ENCODE results near the gene SLC22A12. TPM values are rescaled to one million over a fixed set of nuclear protein-coding genes. Genes with fewer than 3 reads are reported as not detected.
"Not testable (repeated sequence)": the region's sequence is repeated elsewhere in the genome, so short reads cannot be mapped to it uniquely, and the experiment has no call there.

SLC22A12 gene
- total RNA-seq, 1 experiment from 2014 or later = not detected

GRCh38 chr11:64594159-64594939, 3.3 kb downstream of the SLC22A12 start:
- ATAC-seq = no peak
- H3K79me2 ChIP-seq (ENCODE audit: low read length) = no peaks in the 10 kb centered on the region
- H3K9me3 ChIP-seq (ENCODE audit: low read length) = no peaks in the 10 kb centered on the region
- H4K20me1 ChIP-seq (ENCODE audit: low read length) = no peaks in the 10 kb centered on the region
- no peaks in the 10 kb centered on the region for H3K27me3 ChIP-seq (ENCODE audit: low read length)
- no peaks in the 10 kb centered on the region for H3K9me2 ChIP-seq (replicated peaks; ENCODE audit: low read length)
- no peak overlapping the region for H2AFZ ChIP-seq (ENCODE audit: low read length)
- intact Hi-C loops (cut with micrococcal nuclease) = no loop called here
- H3K9ac ChIP-seq (ENCODE audit: low read length) = no peak overlapping the region
- H3K27ac ChIP-seq (ENCODE audit: low read length) = no peak overlapping the region
- TF ChIP-seq EZH2phosphoT487 (IDR thresholded peaks at IDR 0.05; ENCODE audit: borderline replicate concordance, low read length) (no peak), CTCF (conservative IDR thresholded peaks at IDR 0.05; ENCODE audit: low read depth, low read length) (no peak), EZH2 (IDR thresholded peaks at IDR 0.05; ENCODE audit: low read length, unreplicated experiment) (no peak)
- H3K4me3 ChIP-seq (ENCODE audit: low read length) = no peak overlapping the region
- no peak overlapping the region for H3K4me2 ChIP-seq (ENCODE audit: low read length)
- no peaks in the 10 kb centered on the region for H3K36me3 ChIP-seq (ENCODE audit: low read depth, low read length)
- ChIA-PET CTCF (no interaction called here), POLR2A (ENCODE audit: unreplicated experiment) (no interaction called here)
- DNase-seq = no peak
- no TSS peak for BruUV-seq (replicated peaks)
- H3F3A ChIP-seq (ENCODE audit: low read length, unreplicated experiment) = no peaks in the 10 kb centered on the region
- no peaks in the 10 kb centered on the region for H3K4me1 ChIP-seq (ENCODE audit: insufficient read depth, low read length)

- DNase-seq; H3K4me2 ChIP-seq (ENCODE audit: low read length); H3K9me2 ChIP-seq (replicated peaks; ENCODE audit: low read length); H3K4me3 ChIP-seq (ENCODE audit: low read length); H3K36me3 ChIP-seq (ENCODE audit: low read depth, low read length); H3K4me1 ChIP-seq (ENCODE audit: insufficient read depth, low read length); H3K79me2 ChIP-seq (ENCODE audit: low read length); H3K27me3 ChIP-seq (ENCODE audit: low read length); POLR2A ChIA-PET (ENCODE audit: unreplicated experiment); H2AFZ ChIP-seq (ENCODE audit: low read length); ATAC-seq; H3K9me3 ChIP-seq (ENCODE audit: low read length); intact Hi-C loops (cut with micrococcal nuclease); H3K9ac ChIP-seq (ENCODE audit: low read length); H3F3A ChIP-seq (ENCODE audit: low read length, unreplicated experiment); BruUV-seq (replicated peaks); H3K27ac ChIP-seq (ENCODE audit: low read length); CTCF ChIA-PET; H4K20me1 ChIP-seq (ENCODE audit: low read length): not testable (repeated sequence)
These were observed 4.9 kb downstream of the SLC22A12 start for GRCh38 chr11:64595922-64596321.

- Histone ChIP-seq H3K27ac (ENCODE audit: low read length) (no peak overlapping the region), H3K4me3 (ENCODE audit: low read length) (no peak overlapping the region), H4K20me1 (ENCODE audit: low read length) (no peaks in the 10 kb centered on the region), H3F3A (ENCODE audit: low read length, unreplicated experiment) (no peaks in the 10 kb centered on the region), H3K9me2 (replicated peaks; ENCODE audit: low read length) (no peaks in the 10 kb centered on the region), H3K27me3 (ENCODE audit: low read length) (no peaks in the 10 kb centered on the region), H3K9me3 (ENCODE audit: low read length) (no peaks in the 10 kb centered on the region), H3K36me3 (ENCODE audit: low read depth, low read length) (no peaks in the 10 kb centered on the region), H3K4me1 (ENCODE audit: insufficient read depth, low read length) (no peaks in the 10 kb centered on the region), H3K4me2 (ENCODE audit: low read length) (no peak overlapping the region), H3K79me2 (ENCODE audit: low read length) (no peaks in the 10 kb centered on the region), H3K9ac (ENCODE audit: low read length) (no peak overlapping the region), H2AFZ (ENCODE audit: low read length) (no peak overlapping the region)
- TF ChIP-seq CTCF (conservative IDR thresholded peaks at IDR 0.05; ENCODE audit: low read depth, low read length) (no peak), EZH2 (IDR thresholded peaks at IDR 0.05; ENCODE audit: low read length, unreplicated experiment) (no peak), EZH2phosphoT487 (IDR thresholded peaks at IDR 0.05; ENCODE audit: borderline replicate concordance, low read length) (no peak)
- ChIA-PET CTCF (interaction anchor here (1.0 kb wide), 1 partner anchor 241 kb away, joined by 3 read pairs; no protein-coding TSS in a partner anchor), POLR2A (ENCODE audit: unreplicated experiment) (no interaction called here)
- ATAC-seq = no peak
- DNase-seq = no peak
- intact Hi-C loops (cut with micrococcal nuclease) = no loop called here
- no TSS peak for BruUV-seq (replicated peaks)
These were observed 6.7 kb downstream of the SLC22A12 start for GRCh38 chr11:64597671-64598101.
